Cerebellar cortex (tissue), 1 donor: Measurements from ENCODE around the gene FMNL2.

ENCODE experiments used
- DNase-seq: peaks from one replicate; pipeline ENCODE4 v3.0.0-alpha.2; 2015; ENCODE audit warnings: low spot score

FMNL2 gene

DNA sequence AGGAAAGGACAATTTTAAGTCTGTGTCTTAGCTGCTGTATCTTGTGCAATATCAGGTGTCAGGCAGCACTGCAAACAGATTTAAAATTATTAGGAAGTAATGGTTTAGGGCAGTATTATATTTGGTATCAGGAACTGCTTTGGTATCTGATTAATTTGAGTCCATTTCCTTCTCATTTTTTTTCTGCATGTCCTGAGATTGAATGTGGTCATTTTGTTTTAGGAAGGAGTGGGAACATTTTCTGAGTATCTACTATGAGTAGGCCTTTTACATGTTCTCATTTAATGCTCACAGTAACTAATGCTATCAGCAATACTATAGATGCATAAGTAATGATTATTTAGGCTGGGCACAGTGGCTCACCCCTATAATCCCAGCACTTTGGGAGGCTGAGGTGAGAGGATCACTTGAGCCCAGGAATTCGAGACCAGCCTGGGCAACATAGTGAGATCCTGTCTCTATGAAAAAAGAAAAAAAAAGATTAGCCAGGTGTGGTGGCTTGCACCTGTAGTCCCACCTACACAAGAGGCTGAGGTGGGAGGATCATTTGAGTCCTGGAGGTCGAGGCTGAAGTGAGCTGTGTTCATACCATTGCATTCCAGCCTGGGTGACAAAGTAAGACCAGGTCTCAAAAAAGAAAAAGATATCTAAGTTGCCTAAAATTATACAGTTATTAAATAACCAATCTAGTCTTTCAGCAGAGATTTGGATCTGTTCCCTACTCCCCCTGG lies 4.7 kb downstream of the FMNL2 start:
- no peak for DNase-seq

DNA sequence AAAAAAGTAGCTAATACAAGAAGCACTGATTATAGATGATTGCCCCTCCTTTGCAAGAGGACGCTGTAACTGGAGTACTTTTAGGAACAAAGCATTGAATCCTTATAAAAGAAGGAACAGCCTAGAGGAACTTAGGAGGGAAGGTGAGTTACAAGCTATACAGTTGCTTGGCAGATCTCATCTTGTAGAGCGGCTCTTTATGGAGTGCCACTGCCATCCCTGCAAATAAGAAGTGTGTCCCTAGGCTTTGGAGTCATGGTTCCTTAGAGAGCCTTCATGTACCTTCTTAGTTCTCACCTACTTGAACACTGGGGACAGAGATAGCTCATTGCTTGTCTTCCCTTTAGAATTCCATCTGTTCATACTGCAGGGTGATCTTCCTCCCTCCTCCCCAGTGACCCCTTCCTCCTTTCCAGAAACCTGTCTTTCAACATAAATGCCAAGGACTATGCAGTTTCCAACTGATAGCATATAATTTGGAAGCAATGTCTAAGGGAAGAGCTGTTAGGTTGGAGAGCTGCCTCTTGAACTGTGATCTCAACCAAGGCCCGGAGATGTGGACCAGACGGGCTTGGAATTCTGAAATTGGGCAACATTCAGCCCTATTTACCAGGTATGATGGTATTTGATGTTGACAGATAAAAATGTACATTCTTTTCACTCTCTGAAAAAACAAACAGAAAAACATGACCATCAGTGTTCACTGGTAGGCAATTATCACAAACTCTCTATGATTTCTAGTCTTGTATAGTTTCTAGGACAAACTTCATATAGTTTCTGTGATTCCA lies 7.5 kb downstream of the FMNL2 start:
- no peak for DNase-seq

GRCh38 chr2:152343426-152343825 lies 8.5 kb downstream of the FMNL2 start:
- no peak for DNase-seq

GRCh38 chr2:152344579-152345195 lies 9.7 kb downstream of the FMNL2 start:
- no peak for DNase-seq

GRCh38 chr2:152347076-152347475 lies 12.1 kb downstream of the FMNL2 start:
- DNase-seq = no peak

GRCh38 chr2:152348388-152348787 lies 13.4 kb downstream of the FMNL2 start:
- no peak for DNase-seq

DNA sequence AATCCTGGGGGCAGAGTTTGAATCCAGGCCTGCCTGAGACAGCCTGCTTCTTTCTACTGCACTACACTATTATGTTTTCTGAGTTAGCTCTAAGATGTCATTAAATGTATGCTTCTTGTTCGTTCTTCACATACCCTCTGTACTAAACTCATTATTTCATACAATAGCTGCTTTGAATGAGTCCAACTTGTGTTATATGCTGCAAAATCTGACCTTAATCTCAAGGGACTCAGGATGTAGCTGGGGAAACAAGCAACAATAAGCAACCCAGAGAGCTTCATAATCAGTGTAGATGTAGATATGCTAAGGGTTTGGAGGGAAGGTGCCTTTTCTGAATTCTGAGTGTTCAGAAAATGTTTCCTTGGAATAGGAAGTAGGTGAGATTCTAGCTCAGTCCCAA lies 14.4 kb downstream of the FMNL2 start:
- no peak for DNase-seq

- DNase-seq = no peak
Measured at GRCh38 chr2:152350155-152350679, 15.2 kb downstream of the FMNL2 start.

- DNase-seq = no peak
Measured at GRCh38 chr2:152352616-152353015, 17.6 kb downstream of the FMNL2 start.

GRCh38 chr2:152353364-152353763 lies 18.4 kb downstream of the FMNL2 start:
- DNase-seq = no peak

DNA sequence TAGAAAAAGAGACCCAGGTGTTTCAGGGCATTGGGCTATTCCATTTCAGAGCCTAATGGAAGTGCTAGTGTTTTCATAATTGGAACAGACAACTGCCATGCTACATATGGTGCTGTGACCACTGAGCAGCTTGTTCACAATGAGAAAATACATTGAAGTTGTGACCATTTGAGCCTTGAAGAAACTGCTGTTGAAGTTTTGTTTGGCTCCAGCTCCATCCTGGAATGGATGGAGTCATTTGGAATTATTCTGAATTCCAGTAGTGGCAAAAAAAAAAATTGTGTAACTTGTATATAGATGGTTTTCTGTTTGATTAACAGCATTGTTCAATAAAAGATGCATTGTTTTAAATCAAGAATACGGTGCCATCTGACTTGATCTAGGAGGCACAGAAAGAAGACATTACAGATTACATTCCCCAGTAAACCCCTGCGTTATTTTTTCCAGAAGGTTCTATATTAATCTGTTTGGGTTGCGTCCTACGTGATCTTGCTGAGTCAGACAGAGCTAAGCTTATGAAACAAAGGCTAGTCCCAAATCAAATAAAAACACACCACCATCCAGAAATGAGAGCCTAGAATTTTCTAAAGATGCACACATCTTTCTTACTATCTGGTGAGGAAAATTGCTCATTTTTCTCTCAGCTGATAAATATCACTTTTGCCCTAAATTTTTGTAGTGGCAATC lies 19.2 kb downstream of the FMNL2 start:
- no peak for DNase-seq

- DNase-seq = no peak
Measured at GRCh38 chr2:152354909-152355308, 19.9 kb downstream of the FMNL2 start.

GRCh38 chr2:152355409-152355831 lies 20.4 kb downstream of the FMNL2 start:
- DNase-seq = no peak

DNA sequence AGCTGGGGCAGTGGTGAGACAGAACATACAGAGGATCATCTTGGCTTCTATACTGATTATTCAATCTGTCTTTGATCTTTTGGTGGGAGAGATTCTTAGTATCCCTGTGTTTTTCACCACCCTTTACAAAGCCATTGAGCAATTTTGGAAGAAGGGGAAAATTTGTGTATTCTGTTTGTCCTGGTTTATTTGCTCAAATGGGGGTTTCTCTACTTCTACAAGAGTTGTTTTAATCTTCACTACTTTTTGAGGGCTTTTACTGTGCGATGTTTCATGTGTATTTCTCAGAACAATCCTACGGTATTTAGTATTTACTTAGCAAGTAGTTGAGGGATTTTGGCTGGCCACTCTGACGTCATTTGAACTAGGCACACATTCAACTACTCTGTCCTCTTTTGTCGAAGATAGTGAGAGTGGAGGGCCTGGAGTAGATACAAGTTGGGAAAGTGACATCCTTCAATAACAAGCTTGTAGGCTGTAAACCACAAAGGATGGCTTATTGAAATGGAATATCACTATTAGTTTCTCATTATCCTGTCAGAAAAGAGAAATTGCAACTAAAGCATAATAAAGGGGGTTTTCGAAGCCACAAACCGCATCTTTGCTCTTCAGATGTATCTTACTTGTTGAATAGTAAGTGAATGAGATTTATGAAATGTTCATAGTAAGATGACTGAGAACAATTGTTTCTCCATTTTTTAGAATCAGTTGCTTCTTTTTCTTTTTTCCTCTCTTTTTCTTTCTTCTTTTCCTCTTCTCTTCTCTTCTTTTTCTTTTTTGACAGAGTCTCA lies 24.8 kb downstream of the FMNL2 start:
- DNase-seq = no peak

DNA sequence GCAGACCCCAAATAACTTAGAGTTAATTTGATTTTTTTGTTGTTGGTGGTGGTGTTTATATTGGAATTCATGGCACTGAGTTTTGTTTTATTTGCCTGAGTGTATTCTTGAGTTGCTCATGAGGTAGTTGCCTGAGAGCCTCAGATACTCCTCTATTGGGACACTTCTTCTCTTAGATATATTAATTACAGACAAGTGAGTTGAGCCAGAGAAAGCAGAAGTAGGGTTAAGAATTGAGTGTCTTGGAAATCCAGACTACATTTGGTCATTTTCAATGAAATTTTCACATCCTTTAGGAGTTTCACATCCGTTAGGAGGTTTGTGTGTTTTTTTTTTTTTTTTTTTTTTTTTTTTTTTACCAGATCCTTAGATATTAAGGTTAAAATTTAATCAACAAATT lies 29.0 kb downstream of the FMNL2 start:
- no peak for DNase-seq

- DNase-seq = no peak
Measured at GRCh38 chr2:152367547-152368390, 32.8 kb downstream of the FMNL2 start.

- DNase-seq = no peak
Measured at GRCh38 chr2:152369176-152369860, 34.3 kb downstream of the FMNL2 start.

DNA sequence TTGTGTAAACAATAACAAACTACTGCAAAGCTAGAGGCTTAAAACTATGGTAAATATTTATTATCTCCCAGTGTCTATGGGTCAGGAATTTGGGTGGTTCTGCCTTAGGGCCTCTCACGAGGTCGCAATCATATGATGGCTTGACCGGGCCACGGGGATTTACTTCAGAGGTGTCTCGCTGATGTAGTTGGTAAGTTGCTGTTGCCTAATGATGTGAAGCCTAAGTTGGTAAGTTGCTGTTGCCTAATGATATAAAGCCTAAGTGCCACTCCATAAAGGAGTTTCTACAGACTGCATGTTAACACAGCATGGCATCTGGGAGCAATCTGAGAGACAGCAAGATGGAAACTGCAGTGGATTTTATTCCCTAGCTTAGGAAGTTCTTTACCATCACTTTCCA lies 35.8 kb downstream of the FMNL2 start:
- DNase-seq = no peak

GRCh38 chr2:152372438-152372984 lies 37.5 kb downstream of the FMNL2 start:
- no peak for DNase-seq

GRCh38 chr2:152375174-152375573 lies 40.2 kb downstream of the FMNL2 start:
- DNase-seq = no peak
